GM19468 (cell line): ENCODE measurements around the gene KAT5.
"Not testable (repeated sequence)": the region's sequence is repeated elsewhere in the genome, so short reads cannot be mapped to it uniquely, and the experiment has no call there.

Experiments used
- ATAC-seq: cut with Tn5 transposase; IDR thresholded peaks from one replicate; pipeline ENCODE4 v1.9.1; 2021; ENCODE audit warnings: mild to moderate bottlenecking, moderate library complexity, moderate number of reproducible peaks; ENCODE audit not compliant: unreplicated experiment; ENCODE audit errors: extremely low read depth

The KAT5 gene

GRCh38 chr11:65707002-65707401 lies 5.0 kb upstream of the KAT5 start:
- not testable (repeated sequence) for ATAC-seq

DNA sequence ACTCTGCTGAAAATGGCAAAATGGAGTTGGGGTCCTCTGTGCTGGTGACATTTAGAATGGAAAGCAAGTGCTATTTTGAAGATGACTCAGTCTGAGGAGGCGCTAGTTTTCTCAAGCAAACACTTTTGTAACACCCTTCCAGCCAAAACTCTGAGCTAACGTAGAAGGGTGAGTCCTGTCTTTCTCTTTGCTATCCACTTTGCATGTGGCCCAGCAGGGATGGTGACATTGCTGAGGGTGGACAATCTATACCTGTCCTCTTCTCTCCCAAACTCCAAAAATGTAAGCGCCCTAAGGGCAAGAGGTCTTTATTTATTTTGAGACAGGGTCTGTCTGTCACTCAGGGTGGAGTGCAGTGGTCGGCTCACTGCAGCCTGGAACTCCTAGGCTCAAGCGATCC lies 3.6 kb upstream of the KAT5 start:
- no peak for ATAC-seq

DNA sequence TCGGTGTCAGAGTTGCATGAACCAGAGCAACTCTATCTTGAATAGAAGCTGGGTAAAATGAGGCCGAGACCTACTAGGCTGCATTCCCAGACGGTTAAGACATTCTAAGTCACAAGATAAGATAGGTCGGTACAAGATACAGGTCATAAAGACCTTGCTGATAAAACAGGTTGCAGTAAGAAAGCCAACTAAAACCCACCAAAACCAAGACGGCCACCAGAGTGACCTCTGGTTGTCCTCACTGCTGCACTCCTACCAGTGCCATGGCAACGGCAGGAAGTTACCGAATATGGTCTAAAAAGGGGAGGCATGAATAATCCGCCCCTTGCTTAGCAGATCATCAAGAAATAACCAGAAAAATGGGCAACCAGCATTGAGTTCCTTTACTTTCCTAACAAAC lies 2.4 kb upstream of the KAT5 start:
- ATAC-seq, result no peak

DNA sequence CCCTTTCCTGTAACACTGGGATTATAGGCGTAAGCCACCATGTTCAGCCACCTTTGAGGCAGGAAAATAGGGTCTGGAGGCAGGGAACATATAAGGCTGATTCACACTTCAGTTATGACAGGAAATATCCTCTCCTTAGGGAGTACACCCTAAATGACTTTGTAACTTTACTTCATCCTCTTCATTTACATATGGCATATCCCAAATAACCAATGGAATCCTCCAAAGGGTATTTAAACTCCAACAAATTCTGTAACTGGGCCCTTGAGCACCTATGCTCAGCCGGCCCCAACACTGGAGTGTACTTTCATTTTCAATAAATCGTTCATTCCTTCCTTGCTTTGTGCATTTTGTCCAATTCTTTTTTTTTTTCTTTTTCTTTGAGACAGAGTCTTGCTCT lies 1.6 kb upstream of the KAT5 start:
- no peak for ATAC-seq

- ATAC-seq, result no peak
Observed at GRCh38 chr11:65712633-65713076, 603 bp downstream of the KAT5 start.

DNA sequence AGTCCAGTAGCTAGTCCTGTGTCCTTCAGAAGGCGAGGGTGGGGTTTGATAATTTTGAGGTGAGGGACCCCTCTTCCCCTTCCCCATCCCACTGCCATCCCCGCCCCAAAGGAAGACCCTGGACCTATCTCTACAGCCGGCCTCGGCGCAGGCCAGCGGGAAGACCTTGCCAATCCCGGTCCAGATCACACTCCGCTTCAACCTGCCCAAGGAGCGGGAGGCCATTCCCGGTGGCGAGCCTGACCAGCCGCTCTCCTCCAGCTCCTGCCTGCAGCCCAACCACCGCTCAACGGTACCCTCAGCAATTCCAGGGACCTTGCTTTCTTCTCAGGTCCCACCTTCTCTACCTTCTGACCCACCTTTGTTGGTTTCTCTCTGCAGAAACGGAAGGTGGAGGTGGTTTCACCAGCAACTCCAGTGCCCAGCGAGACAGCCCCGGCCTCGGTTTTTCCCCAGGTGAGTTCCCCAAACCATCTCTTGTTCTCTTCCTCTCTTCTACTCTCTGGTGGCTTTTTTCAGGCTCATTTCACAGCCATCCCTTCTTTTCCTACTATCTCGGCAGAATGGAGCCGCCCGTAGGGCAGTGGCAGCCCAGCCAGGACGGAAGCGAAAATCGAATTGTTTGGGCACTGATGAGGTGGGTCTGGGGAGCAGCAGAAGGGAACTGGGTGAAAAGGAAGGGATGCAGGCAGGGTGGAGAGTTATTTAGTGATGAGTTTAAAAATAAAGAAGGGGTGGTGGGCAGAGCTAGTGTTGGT lies 1.3 kb downstream of the KAT5 start:
- ATAC-seq, result no peak

- no peak for ATAC-seq
Observed at GRCh38 chr11:65714433-65714832, 2.4 kb downstream of the KAT5 start.

DNA sequence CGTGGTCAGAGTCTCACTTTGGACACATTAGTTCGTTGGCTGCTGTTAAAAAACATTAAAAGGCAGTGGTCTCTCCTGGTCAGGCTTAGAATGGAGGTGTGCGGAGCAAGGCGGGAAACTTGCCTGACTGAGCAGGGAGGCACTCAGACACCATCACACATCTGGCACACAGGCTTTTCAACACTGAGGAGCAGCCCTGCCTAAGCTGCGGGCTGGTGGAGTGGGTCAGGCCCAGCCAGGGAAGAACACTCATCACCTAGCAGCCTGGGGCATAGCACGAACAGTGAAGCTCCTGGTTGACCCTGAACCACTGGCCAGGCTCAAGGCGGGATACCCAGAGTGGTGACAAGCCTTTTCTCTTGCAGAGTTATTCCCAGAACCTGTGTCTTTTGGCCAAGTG lies 4.2 kb downstream of the KAT5 start:
- ATAC-seq, result no peak

GRCh38 chr11:65716774-65717405 lies 4.8 kb downstream of the KAT5 start:
- no peak for ATAC-seq

- no peak for ATAC-seq
Observed at GRCh38 chr11:65717906-65718305, 5.9 kb downstream of the KAT5 start.

GRCh38 chr11:65718531-65718930 lies 6.5 kb downstream of the KAT5 start:
- no peak for ATAC-seq

DNA sequence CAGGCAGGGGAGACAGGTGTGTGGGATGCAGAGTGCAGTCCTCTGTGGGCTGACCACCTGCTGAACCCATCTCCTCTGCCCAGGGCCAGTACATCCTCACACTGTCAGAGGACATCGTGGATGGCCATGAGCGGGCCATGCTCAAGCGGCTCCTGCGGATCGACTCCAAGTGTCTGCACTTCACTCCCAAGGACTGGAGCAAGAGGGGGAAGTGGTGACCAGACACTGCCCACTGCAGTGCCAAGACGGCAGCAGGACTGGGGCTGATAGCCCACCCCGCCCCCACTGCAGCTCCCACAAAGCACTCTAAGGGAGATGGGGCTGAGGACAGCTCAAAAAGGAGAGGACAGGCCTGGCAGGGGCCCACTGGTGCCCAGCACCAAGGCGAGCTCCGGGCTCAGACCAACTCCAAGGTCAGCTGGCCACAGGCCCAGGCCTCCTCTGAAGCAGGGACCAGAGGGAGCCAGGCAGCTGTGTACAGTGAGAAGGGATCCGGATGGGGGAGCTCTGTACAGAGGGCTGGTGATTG lies 7.0 kb downstream of the KAT5 start:
- no peak for ATAC-seq

- no peak for ATAC-seq
Observed at GRCh38 chr11:65719871-65720210, 7.8 kb downstream of the KAT5 start.

DNA sequence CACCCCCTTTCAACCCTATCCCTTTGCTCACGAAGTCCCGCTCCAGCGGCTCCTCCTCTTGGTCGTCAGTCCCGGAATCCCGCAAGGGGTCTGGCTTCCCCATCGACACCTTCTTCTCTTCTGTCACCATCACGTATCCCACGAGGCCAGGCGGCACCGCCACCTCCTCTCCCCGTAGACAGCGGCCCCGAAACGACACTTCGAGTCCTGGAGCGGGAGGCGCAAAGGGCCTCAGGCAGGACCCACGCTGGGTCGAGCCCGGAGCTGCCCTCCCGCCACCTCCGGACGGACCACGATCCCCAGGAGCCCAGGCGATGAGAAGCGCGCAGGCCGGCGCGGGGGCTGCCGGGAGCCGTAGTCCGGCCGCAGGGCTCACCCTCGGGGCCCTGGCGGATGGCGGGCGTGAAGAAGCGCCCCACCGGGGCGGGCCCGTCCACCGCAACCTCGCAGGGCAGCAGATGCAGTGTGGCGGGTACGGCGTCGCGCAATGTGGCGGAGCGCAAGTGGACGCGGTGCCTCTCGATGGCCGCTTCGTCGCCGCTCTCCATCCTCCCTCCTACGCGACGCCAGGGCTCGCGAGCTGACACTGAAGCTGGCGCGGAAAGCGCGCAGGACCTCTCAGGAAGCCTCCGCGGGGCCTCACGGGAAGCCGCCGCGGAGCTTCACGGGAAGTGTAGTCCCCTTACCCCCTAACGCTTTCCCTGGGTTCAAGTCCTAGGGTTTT lies 8.3 kb downstream of the KAT5 start, which contains the start of gene RNASEH2C:
Gene RNASEH2C (minus strand): TSS at position 588 of the 724 bp plus-strand sequence. CDS start 40 bp downstream, at position 548.
- peak; percentile 30 for ATAC-seq

DNA sequence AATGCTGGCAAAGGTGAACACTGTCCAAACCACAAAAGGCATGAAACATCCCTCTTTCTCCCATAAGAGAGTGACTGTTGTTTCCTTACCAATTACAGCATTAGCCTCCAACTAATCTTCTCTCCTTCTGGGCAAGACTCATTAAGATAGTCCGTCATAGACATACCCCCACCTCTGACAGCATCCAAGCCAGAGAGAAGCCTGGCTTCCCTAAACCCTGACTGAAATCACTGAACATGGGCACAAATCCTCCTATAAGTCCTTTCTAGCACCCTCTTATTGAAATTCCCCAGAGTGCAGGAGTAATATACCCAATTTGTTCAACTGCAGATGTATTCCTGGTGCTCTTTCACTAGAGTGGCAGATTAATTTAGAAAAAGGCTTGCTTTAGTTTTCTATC lies 10.2 kb downstream of the KAT5 start:
- no peak for ATAC-seq

DNA sequence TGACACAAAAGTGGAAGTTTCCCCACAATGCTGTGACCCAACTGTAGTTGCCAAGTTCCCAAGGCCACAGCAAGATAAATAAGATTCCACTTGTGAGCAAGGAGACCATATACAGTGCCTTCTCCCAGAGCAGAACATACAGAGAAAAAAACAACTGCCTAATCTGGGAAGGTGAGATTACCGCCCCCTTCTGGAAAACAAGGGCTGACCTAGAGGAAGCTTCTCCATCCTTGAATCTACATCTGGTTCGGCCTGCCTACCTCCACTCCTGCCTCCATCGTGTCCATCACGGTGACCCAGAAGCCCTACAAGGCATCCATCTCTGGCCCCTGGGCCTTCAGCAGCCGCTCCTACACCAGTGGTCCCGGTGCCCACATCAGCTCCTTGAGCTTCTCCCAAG lies 14.6 kb downstream of the KAT5 start:
- ATAC-seq, result no peak

DNA sequence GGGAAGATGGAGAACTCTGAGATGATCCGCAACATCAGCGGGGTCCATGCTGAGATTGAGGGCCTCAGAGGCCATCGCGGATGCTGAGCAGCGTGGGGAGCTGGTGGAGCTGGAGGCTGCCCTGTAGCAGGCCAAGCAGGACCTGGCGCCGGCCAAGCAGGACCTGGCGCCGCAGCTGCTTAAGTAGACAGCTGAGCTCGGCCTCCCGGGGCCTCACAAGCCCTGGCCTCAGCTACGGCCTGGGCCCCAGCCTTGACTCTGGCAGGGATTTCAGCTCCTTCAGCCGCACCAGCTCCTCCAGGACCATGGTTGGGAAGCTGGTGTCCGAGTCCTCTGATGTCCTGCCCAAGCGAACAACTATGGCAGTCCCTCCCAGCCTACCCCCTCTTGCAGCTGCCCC lies 15.8 kb downstream of the KAT5 start:
- no peak for ATAC-seq

DNA sequence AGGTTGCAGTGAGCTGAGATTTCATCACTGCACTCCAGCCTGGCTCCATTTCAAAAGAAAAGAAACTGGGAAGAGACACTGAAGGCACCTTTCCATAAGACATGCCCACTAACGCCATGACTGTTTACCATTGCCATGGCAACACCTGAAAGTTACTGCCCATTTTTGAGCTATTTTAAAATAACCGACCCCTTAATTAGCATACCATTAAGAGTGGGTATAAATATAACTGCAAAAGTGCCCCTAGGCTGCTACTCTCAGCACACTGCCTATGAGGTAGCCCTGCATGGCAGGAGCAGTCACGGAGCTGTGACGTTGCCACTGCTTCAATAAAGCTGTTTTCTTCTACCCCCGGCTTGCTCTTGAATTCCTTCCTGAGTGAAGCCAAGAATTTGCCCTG lies 18.4 kb downstream of the KAT5 start:
- ATAC-seq, result no peak

- ATAC-seq, result not testable (repeated sequence)
Observed at GRCh38 chr11:65735111-65735510, 23.1 kb downstream of the KAT5 start.

GRCh38 chr11:65736810-65737209 lies 24.8 kb downstream of the KAT5 start:
- no peak for ATAC-seq

DNA sequence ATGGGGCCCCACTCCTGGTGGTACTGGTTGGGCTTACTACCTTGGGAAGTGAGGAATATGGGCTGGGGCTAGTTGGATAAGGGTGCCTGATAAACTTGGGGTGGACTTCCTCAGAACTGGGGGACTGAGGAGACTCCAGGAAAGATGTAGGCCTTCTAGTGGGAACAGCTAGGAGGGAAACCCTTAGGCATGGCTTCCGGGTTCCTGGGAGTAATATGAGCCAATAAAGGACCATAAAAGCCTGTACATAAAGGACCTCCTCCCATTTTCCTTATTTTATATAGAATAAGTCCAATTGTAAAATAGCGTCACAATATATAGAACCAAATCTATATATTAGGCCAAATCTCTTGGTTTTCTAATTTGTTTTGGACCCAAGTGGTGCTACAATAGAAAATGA lies 27.0 kb downstream of the KAT5 start:
- ATAC-seq, result no peak
